ENCODE data around the gene ZCCHC4. TPM values are rescaled to one million over a fixed set of nuclear protein-coding genes. Genes with fewer than 3 reads are reported as not detected.

ZCCHC4 gene
- total RNA-seq, 1 experiment from 2014 or later, result 12.3 TPM

DNA sequence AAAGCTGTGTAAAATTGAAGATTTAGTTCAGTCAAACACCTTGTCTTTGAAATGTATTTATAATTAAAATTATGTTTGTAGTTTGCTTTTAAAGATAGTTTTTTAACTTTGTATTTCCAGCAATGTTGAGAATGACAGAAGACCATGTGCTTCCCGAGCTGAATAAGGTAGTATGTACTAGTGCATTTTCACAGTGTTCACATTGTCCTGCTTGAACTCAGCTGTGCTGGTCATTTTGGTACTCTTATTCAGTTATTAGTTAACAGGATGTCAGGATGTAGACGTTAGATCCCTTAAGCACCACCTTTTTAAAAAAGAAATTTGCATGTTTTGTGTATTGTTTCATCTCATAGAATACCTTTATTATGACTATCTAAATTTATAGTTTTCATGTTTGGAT lies 92.9 kb downstream of the ZCCHC4 start:
- Histone ChIP-seq H3K9me2 (ENCODE audit: insufficient read depth) (no peaks in the 10 kb centered on the region), H3K4me3 (replicated peaks in 1 of 2; ENCODE audit: low read depth in 1 of 2, low read length in 2 of 2) (no peak overlapping the region), H3K4me1 (ENCODE audit: control insufficient read depth in 1 of 2, insufficient read depth in 2 of 2, low read length in 2 of 2) (no peaks in the 10 kb centered on the region), H3K27ac (ENCODE audit: low read depth, low read length) (no peak overlapping the region), H3K9ac (ENCODE audit: low read length) (no peak overlapping the region), H3K9me3 (ENCODE audit: control insufficient read depth in 1 of 2, insufficient read depth in 1 of 2, low read depth in 1 of 2, low read length in 2 of 2) (no peaks in the 10 kb centered on the region), H4K20me1 (ENCODE audit: insufficient read depth) (no peaks in the 10 kb centered on the region), H3K36me3 (ENCODE audit: control insufficient read depth in 1 of 2, insufficient read depth in 2 of 2, low read length in 2 of 2) (peaks cover 17 to 25% of the 10 kb centered on the region in 2 experiments; a peak in 3 of 4 replicates), H2AFZ (ENCODE audit: low read depth, low read length, poor library complexity, severe bottlenecking) (no peak overlapping the region), H3K4me2 (ENCODE audit: low read length) (no peak overlapping the region), H3K27me3 (ENCODE audit: insufficient read depth, low read length) (no peaks in the 10 kb centered on the region), H3K79me2 (ENCODE audit: insufficient read depth, low read length) (no peaks in the 10 kb centered on the region)
- ChIA-PET RAD21 (ENCODE audit: low non-redundant PET in 1 of 2, low total read pairs in 2 of 2, uncharacterized antibody in 2 of 2, unreplicated experiment in 2 of 2) (no interaction called here), POLR2A (no interaction called here), CTCF (no interaction called here)
- intact Hi-C loops (cut with micrococcal nuclease), result no loop called here
- ATAC-seq (no peak), DNase-seq (ENCODE audit: low read depth, low spot score) (no peak)
- TF ChIP-seq, protein P1, sequence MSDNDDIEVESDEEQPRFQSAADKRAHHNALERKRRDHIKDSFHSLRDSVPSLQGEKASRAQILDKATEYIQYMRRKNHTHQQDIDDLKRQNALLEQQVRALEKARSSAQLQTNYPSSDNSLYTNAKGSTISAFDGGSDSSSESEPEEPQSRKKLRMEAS (IDR thresholded peaks at IDR 0.05), result no peak
- TF ChIP-seq, protein P2, sequence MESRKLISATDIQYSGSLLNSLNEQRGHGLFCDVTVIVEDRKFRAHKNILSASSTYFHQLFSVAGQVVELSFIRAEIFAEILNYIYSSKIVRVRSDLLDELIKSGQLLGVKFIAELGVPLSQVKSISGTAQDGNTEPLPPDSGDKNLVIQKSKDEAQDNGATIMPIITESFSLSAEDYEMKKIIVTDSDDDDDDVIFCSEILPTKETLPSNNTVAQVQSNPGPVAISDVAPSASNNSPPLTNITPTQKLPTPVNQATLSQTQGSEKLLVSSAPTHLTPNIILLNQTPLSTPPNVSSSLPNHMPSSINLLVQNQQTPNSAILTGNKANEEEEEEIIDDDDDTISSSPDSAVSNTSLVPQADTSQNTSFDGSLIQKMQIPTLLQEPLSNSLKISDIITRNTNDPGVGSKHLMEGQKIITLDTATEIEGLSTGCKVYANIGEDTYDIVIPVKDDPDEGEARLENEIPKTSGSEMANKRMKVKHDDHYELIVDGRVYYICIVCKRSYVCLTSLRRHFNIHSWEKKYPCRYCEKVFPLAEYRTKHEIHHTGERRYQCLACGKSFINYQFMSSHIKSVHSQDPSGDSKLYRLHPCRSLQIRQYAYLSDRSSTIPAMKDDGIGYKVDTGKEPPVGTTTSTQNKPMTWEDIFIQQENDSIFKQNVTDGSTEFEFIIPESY (IDR thresholded peaks at IDR 0.05; ENCODE audit: extremely low read depth, insufficient replicate concordance, low read length), result no peak
- TF ChIP-seq, protein P3, sequence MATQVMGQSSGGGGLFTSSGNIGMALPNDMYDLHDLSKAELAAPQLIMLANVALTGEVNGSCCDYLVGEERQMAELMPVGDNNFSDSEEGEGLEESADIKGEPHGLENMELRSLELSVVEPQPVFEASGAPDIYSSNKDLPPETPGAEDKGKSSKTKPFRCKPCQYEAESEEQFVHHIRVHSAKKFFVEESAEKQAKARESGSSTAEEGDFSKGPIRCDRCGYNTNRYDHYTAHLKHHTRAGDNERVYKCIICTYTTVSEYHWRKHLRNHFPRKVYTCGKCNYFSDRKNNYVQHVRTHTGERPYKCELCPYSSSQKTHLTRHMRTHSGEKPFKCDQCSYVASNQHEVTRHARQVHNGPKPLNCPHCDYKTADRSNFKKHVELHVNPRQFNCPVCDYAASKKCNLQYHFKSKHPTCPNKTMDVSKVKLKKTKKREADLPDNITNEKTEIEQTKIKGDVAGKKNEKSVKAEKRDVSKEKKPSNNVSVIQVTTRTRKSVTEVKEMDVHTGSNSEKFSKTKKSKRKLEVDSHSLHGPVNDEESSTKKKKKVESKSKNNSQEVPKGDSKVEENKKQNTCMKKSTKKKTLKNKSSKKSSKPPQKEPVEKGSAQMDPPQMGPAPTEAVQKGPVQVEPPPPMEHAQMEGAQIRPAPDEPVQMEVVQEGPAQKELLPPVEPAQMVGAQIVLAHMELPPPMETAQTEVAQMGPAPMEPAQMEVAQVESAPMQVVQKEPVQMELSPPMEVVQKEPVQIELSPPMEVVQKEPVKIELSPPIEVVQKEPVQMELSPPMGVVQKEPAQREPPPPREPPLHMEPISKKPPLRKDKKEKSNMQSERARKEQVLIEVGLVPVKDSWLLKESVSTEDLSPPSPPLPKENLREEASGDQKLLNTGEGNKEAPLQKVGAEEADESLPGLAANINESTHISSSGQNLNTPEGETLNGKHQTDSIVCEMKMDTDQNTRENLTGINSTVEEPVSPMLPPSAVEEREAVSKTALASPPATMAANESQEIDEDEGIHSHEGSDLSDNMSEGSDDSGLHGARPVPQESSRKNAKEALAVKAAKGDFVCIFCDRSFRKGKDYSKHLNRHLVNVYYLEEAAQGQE (IDR thresholded peaks at IDR 0.05; ENCODE audit: low read depth), result no peak
- TF ChIP-seq ELF1 (IDR thresholded peaks at IDR 0.05; ENCODE audit: borderline replicate concordance, low read depth) (no peak), CEBPB (IDR thresholded peaks at IDR 0.05; ENCODE audit: low read depth) (no peak), SP1 (IDR thresholded peaks at IDR 0.05; ENCODE audit: low read depth) (no peak)
- no TSS peak for BruUV-seq (replicated peaks)
